Lung (tissue), 12 donors: ENCODE measurements around the gene SEMA4D. TPM values are rescaled to one million over a fixed set of nuclear protein-coding genes. Genes with fewer than 3 reads are reported as not detected.

Source experiments
- ATAC-seq: fragments of 200-7000 bp; cut with Tn5 transposase; one replicate; pipeline ENCODE4 v1.9.1; 2020; ENCODE audit warnings: moderate number of reproducible peaks; ENCODE audit not compliant: insufficient read depth, low FRiP score
- DNase-seq, 3 donors: peaks; one replicate each; pipeline ENCODE4 v3.0.0-alpha.2; 2013 to 2017
- H3K27ac ChIP-seq, 2 donors: one replicate each; pipeline ENCODE4 v1.5.1; 2013; ENCODE audit warnings: mild to moderate bottlenecking in 2 of 2, moderate library complexity in 2 of 2, control low read depth in 1 of 2, inconsistent platforms in 1 of 2, low read depth in 1 of 2, low read length in 1 of 2
- H3K27me3 ChIP-seq, 3 donors: one replicate each; pipeline ENCODE4 v1.5.1; 2013; ENCODE audit warnings: low read length in 2 of 3; ENCODE audit not compliant: control insufficient read depth in 3 of 3, insufficient read depth in 3 of 3
- H3K36me3 ChIP-seq, 4 donors: one replicate each; pipeline ENCODE4 v1.5.1; 2013; ENCODE audit warnings: low read length in 4 of 4, mild to moderate bottlenecking in 1 of 4, moderate library complexity in 1 of 4; ENCODE audit not compliant: control insufficient read depth in 4 of 4, insufficient read depth in 4 of 4
- H3K4me1 ChIP-seq, 5 donors: one replicate each; pipeline ENCODE4 v1.5.1; 2013; ENCODE audit warnings: low read length in 5 of 5, mild to moderate bottlenecking in 2 of 5, moderate library complexity in 1 of 5; ENCODE audit not compliant: control insufficient read depth in 5 of 5, insufficient read depth in 5 of 5
- H3K4me3 ChIP-seq: one replicate; pipeline ENCODE4 v1.5.1; 2013; ENCODE audit warnings: mild to moderate bottlenecking, control low read depth, moderate library complexity
- H3K9ac ChIP-seq, 2 donors: one replicate each; pipeline ENCODE4 v1.5.1; 2013; ENCODE audit warnings: low read length in 2 of 2, control low read depth in 1 of 2; ENCODE audit not compliant: insufficient read depth in 1 of 2
- H3K9me3 ChIP-seq, 4 donors: one replicate each; pipeline ENCODE4 v1.5.1; 2013; ENCODE audit warnings: low read length in 3 of 4, mild to moderate bottlenecking in 1 of 4, moderate library complexity in 1 of 4; ENCODE audit not compliant: control insufficient read depth in 4 of 4, insufficient read depth in 3 of 4
- WGBS, 2 donors: extraction: QIAGEN DNeasy Blood & Tissue Kit; methylation state at CpG; one replicate each; pipeline ENCODE4 v1.1.7; 2013; 5-methylcytosine and 5-hydroxymethylcytosine counted together
- polyA plus RNA-seq, 2 donors: library from polyadenylated mRNA; stranded (reverse); fragments of 200-250 nt; gene quantifications; one replicate each; pipeline ENCODE4 v1.2.1, GENCODE V29; 2013
- total RNA-seq, 2 donors: library from RNA; depleted of rRNA in 1 of 2; stranded (reverse); fragments of >200 nt in 1 of 2; gene quantifications; one replicate each; pipeline ENCODE4 v1.2.1, GENCODE V29; 2014 to 2021
- TF ChIP-seq, protein P1 (sequence below): IDR thresholded peaks from 2 replicates; pipeline ENCODE4 v1.5.1; 2012; ENCODE audit warnings: mild to moderate bottlenecking; ENCODE audit errors: control extremely low read depth, extremely low read depth
- donor health status: control.
- donor health status: control.
- donor health status: Bipolar disorder and iron deficiency.
- donor health status: healthy.
- donor health status: DM: yes; HTN: yes; CAD: no.

The SEMA4D gene
- total and polyA plus RNA-seq, 4 donors, result 6.7 to 61.5 (median 29.0) TPM

- DNase-seq, result no peak
- H3K4me3 ChIP-seq, result no peak overlapping the region
- peaks cover 0 to 16% (median 0%) of the 10 kb centered on the region in 5 donors for H3K4me1 ChIP-seq
- H3K9me3 ChIP-seq, result no peaks in the 10 kb centered on the region
- H3K9ac ChIP-seq, result no peak overlapping the region
- no peaks in the 10 kb centered on the region for H3K27me3 ChIP-seq
- 23 to 46% methylated on average over 11 of the region's 11 CpGs for WGBS, 2 donors
- H3K36me3 ChIP-seq, result no peaks in the 10 kb centered on the region
- peak overlapping the region in 1 of 2 donors; percentile 63 for H3K27ac ChIP-seq
- TF ChIP-seq, protein P1, sequence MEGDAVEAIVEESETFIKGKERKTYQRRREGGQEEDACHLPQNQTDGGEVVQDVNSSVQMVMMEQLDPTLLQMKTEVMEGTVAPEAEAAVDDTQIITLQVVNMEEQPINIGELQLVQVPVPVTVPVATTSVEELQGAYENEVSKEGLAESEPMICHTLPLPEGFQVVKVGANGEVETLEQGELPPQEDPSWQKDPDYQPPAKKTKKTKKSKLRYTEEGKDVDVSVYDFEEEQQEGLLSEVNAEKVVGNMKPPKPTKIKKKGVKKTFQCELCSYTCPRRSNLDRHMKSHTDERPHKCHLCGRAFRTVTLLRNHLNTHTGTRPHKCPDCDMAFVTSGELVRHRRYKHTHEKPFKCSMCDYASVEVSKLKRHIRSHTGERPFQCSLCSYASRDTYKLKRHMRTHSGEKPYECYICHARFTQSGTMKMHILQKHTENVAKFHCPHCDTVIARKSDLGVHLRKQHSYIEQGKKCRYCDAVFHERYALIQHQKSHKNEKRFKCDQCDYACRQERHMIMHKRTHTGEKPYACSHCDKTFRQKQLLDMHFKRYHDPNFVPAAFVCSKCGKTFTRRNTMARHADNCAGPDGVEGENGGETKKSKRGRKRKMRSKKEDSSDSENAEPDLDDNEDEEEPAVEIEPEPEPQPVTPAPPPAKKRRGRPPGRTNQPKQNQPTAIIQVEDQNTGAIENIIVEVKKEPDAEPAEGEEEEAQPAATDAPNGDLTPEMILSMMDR, result no peak
- peak; percentile 68 for ATAC-seq
Observed at GRCh38 chr9:89522261-89522958, 24.5 kb upstream of the SEMA4D start.

GRCh38 chr9:89519366-89519805, 21.5 kb upstream of the SEMA4D start:
- Histone ChIP-seq H3K9ac (no peak overlapping the region), H3K27ac (no peak overlapping the region), H3K27me3 (no peaks in the 10 kb centered on the region), H3K4me3 (no peak overlapping the region), H3K4me1 (peaks cover 0 to 10% (median 0%) of the 10 kb centered on the region in 5 donors), H3K9me3 (no peaks in the 10 kb centered on the region), H3K36me3 (no peaks in the 10 kb centered on the region)
- 79 to 88% methylated on average over 3 of the region's 3 CpGs for WGBS, 2 donors
- TF ChIP-seq, protein P1, result no peak
- DNase-seq (peak in 2 of 3 donors; percentile 19 to 49), ATAC-seq (no peak)

- 77 to 84% methylated on average over 6 of the region's 6 CpGs for WGBS, 2 donors
- Histone ChIP-seq H3K9me3 (no peaks in the 10 kb centered on the region), H3K36me3 (no peaks in the 10 kb centered on the region), H3K9ac (no peak overlapping the region), H3K4me1 (peaks cover 0 to 6% (median 0%) of the 10 kb centered on the region in 5 donors), H3K27ac (no peak overlapping the region), H3K27me3 (no peaks in the 10 kb centered on the region), H3K4me3 (no peak overlapping the region)
- no peak for DNase-seq
- no peak for ATAC-seq
- TF ChIP-seq, protein P1, result no peak
Observed at GRCh38 chr9:89518466-89519365, 20.8 kb upstream of the SEMA4D start.
